Activated naive CD4-positive, alpha-beta T cell (primary cell): Measurements from ENCODE around the gene MYO5A.

ENCODE experiments used
- DNase-seq, 4 experiments: peaks; one replicate each; lab custom pipeline; 2025; lab: John Stamatoyannopoulos, UW

MYO5A gene

GRCh38 chr15:52329150-52329549, 199.5 kb downstream of the MYO5A start:
- no peak for DNase-seq

- no peak for DNase-seq
These were observed 200.0 kb downstream of the MYO5A start for GRCh38 chr15:52328680-52329079.

GRCh38 chr15:52326756-52327155, 201.9 kb downstream of the MYO5A start:
- no peak for DNase-seq

- DNase-seq = no peak
These were observed 204.6 kb downstream of the MYO5A start for GRCh38 chr15:52324109-52324508.

- DNase-seq = no peak
These were observed 209.8 kb downstream of the MYO5A start for GRCh38 chr15:52318729-52319500.

- DNase-seq = no peak
These were observed 211.0 kb downstream of the MYO5A start for GRCh38 chr15:52317688-52318087.

- no peak for DNase-seq
These were observed 211.7 kb downstream of the MYO5A start for GRCh38 chr15:52317022-52317421.

GRCh38 chr15:52309154-52309548, 219.5 kb downstream of the MYO5A start:
- no peak for DNase-seq

GRCh38 chr15:52308446-52309153, 220.1 kb downstream of the MYO5A start:
- DNase-seq = no peak

- DNase-seq = no peak
These were observed 220.8 kb downstream of the MYO5A start for GRCh38 chr15:52307847-52308246.

GRCh38 chr15:52306270-52306669, 222.4 kb downstream of the MYO5A start:
- no peak for DNase-seq

- no peak for DNase-seq
These were observed 225.4 kb downstream of the MYO5A start for GRCh38 chr15:52303093-52303772.

- no peak for DNase-seq
These were observed 227.3 kb downstream of the MYO5A start for GRCh38 chr15:52301265-52301847.

GRCh38 chr15:52295421-52296001, 233.2 kb downstream of the MYO5A start, which contains the start of gene MYO5C:
Gene MYO5C, minus strand, starts transcription at chr15:52295804. Its CDS starts 168 bp downstream, at chr15:52295636.
- DNase-seq = no peak

GRCh38 chr15:52294881-52295420, 233.7 kb downstream of the MYO5A start:
- no peak for DNase-seq

- DNase-seq = no peak
These were observed 235.8 kb downstream of the MYO5A start for GRCh38 chr15:52292780-52293392.

GRCh38 chr15:52291204-52291603, 237.5 kb downstream of the MYO5A start:
- no peak for DNase-seq

GRCh38 chr15:52290800-52291199, 237.9 kb downstream of the MYO5A start:
- no peak for DNase-seq

GRCh38 chr15:52290329-52290728, 238.4 kb downstream of the MYO5A start:
- DNase-seq = no peak

GRCh38 chr15:52289629-52290081, 239.0 kb downstream of the MYO5A start:
- DNase-seq = no peak

- DNase-seq = no peak
These were observed 239.7 kb downstream of the MYO5A start for GRCh38 chr15:52288986-52289385.
